HG03025 (cell line): ENCODE results near the gene SUGCT.

ENCODE experiments used
- ATAC-seq: cut with Tn5 transposase; IDR thresholded peaks from one replicate; pipeline ENCODE4 v1.9.1; 2021; ENCODE audit warnings: mild to moderate bottlenecking, moderate library complexity; ENCODE audit not compliant: unreplicated experiment, low FRiP score

SUGCT gene

GRCh38 chr7:40746841-40747556 lies 612.2 kb downstream of the SUGCT start:
- no peak for ATAC-seq

GRCh38 chr7:40747856-40748255 lies 613.1 kb downstream of the SUGCT start:
- ATAC-seq: no peak

- ATAC-seq: no peak
These were observed 615.1 kb downstream of the SUGCT start for GRCh38 chr7:40749877-40750276.

- no peak for ATAC-seq
These were observed 618.6 kb downstream of the SUGCT start for GRCh38 chr7:40753455-40753854.

GRCh38 chr7:40755438-40755837 lies 620.6 kb downstream of the SUGCT start:
- ATAC-seq: no peak

GRCh38 chr7:40757109-40757508 lies 622.3 kb downstream of the SUGCT start:
- no peak for ATAC-seq

GRCh38 chr7:40758590-40758989 lies 623.8 kb downstream of the SUGCT start:
- ATAC-seq: no peak

GRCh38 chr7:40760293-40760964 lies 625.6 kb downstream of the SUGCT start:
- ATAC-seq: no peak

- no peak for ATAC-seq
These were observed 626.2 kb downstream of the SUGCT start for GRCh38 chr7:40760987-40761386.

- ATAC-seq: no peak
These were observed 627.2 kb downstream of the SUGCT start for GRCh38 chr7:40761762-40762560.

GRCh38 chr7:40763319-40764287 lies 628.8 kb downstream of the SUGCT start:
- no peak for ATAC-seq

GRCh38 chr7:40765639-40766038 lies 630.8 kb downstream of the SUGCT start:
- no peak for ATAC-seq

GRCh38 chr7:40772096-40772495 lies 637.3 kb downstream of the SUGCT start:
- no peak for ATAC-seq

GRCh38 chr7:40773656-40774055 lies 638.9 kb downstream of the SUGCT start:
- ATAC-seq: no peak

- no peak for ATAC-seq
These were observed 641.1 kb downstream of the SUGCT start for GRCh38 chr7:40775877-40776276.

- ATAC-seq: no peak
These were observed 643.0 kb downstream of the SUGCT start for GRCh38 chr7:40777730-40778312.

GRCh38 chr7:40780460-40780859 lies 645.7 kb downstream of the SUGCT start:
- no peak for ATAC-seq

- ATAC-seq: no peak
These were observed 648.0 kb downstream of the SUGCT start for GRCh38 chr7:40782836-40783235.

GRCh38 chr7:40784176-40784575 lies 649.4 kb downstream of the SUGCT start:
- no peak for ATAC-seq

- no peak for ATAC-seq
These were observed 652.1 kb downstream of the SUGCT start for GRCh38 chr7:40786909-40787308.
